GM18502 (cell line): ENCODE results near the gene ZBTB47.

Source experiments
- ATAC-seq: cut with Tn5 transposase; IDR thresholded peaks from one replicate; pipeline ENCODE4 v1.9.1; 2021; ENCODE audit warnings: mild to moderate bottlenecking; ENCODE audit not compliant: unreplicated experiment, poor library complexity

The ZBTB47 gene

DNA sequence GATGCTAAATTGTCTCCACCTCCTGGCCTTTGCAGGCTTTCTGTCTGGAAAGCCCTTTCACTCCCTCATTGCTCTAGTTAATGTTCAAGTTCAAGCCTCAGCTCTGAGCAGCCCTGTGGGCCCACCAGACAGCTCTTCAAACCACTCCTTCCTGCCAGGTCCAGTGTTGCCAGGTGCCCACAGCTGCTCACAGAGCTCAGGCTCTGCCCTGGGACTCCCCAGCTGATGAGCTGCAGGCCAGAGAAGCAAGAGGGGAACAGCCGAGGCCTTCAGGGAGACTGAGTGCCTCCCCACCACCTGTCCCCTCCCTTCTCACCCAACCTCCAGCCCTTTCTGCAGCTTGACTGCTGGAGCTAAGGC, 1.3 kb upstream of the ZBTB47 start:
- peak; percentile 13 for ATAC-seq

DNA sequence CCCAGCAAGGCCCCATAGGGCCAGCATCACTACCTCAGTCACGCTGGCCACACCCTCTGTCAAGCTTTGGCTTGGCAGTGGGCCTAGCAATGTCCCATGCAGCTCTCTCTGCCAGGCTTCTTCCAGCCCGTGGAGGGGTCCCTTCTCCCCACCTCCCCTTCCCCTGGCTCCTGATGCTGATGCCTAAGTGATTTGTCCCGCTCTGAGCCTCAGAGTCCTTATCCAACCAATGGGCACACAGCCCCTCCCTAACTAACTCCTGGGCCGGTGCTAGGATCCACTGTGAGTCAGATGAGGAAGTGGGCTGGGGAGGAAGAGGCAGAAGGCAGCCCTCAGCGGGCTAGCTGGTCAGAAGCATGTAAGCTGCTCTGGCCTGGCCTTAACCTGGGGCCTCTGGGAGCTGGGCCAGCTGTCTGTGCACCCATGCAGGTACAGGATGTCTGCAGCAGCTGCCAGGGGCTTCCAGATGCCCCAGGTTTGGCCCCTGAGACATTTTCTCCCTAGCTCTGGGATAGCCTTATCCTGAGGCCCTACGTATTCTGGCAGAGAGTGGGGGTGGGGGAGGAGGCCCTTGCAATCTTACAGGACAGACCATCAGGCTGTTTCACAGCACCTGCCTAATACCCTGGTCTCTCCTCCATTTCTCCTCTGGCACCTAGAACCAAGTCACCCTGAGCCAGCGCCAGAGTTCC, 740 bp upstream of the ZBTB47 start:
- peak; percentile 56 for ATAC-seq

DNA sequence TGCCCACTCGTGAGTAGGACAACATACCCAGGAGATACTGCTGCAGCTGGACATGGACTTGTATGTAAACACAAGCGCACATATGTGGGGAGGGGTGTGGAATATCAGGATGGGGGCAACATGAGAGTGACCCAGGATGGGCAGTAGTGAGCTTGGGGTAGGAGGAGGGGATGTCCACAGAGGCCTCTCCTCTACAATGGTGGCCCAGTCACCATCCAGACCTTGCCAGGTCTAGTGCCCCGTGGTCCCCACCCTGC, 266 bp upstream of the ZBTB47 start:
- ATAC-seq, result no peak

DNA sequence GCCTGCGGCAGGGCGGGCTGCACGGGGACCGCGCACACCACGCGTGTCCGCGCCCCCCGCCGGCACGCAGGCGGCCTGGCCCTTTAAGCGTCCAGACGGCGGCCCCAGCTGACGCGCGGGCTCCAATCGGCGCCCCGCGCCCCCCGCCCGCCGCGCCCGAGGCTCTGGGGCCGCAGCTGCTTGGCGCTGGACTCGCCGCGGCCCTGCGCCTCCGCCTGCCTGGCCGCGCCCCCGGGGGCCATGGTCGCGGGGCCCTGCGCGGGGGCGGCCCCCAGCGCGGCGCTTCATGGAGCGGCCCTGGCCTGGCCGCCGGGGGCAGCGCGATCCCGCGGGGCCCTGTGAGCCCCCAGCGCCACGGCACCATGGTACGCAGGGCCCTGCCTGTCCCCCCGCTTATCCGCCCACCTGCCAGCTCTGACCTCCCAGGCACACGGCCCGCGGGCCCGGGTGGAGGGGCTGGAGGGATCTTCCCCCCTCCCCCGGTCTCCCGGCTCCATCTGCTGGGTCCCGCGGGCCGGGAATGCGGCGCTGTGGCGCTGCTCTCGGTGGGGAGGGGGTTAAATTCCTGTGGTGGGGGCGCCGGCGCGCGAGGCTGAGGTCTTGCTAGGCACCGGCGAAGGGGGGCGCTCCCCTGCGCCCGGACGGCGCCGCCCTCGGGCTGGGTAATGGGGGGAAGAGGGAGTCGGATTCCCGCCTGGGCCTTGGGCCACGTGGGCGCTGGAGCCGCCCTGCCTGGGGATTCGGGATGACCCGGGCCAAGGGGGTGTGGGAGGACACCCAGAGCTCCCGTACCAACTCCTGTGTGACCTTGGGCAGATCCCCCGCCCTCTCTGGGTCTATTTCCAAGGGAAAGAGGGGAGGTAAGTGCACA, 1.1 kb downstream of the ZBTB47 start:
- ATAC-seq, result no peak

DNA sequence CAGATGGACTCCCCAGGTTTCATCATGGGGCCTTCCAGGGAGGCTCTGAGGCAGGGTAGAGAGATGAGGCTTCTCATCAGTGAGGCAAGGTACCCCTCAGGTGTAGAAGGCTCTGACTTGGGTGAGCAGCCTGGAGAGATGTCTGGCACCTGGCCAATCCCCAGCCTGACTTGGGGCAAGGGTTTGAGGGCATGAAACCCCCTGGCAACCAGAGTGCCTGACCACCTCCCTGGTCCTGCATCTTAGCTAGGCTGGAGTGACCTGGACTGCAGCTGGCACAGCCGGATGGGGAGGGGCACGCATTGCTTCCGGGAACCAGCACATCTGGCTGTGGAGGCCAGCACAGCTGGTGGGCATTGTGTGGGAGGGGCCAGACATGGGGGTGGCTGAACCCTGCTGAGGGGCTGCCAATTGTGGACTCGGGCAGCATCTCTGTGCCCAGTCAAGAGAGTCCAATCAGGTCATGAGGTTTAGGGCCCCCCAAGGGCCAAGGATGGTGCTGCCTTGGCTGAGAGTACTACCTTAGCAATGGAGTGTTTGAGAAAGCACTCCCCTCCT, 1.9 kb downstream of the ZBTB47 start:
- no peak for ATAC-seq

DNA sequence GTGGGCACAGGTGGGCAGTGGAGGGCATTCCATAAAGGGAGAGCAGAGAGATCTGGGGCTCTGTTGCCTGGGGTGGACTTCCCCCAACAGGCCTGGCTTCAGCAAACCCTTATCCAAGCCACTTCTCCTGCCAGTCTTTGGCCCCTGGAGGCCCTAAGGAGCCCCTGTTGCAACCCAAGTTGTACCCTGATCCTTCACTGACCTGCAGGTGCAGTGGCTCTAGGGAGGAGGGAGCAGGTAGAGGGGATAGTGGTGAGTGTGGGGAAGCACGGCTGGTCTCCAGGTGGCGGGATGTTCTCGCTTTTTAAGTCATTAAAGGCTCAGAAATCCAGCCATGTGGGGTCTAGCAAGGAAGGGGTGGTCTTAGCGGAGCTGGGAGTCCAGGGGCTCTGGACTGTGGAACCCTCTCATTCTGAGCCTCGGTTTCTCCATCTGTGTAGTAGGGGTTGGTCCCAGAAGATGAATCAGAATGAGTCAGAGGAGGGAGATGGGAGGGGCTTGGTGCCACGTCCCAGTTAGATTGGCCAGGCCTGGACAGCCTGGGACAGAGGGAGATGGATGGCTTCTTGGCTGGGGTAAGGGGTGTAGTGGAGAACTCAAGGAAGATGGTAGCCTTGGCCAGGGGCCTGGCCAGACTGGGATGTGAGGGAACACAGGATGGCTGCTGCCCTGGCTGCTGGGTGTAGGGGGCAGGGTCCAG, 2.6 kb downstream of the ZBTB47 start:
- no peak for ATAC-seq

DNA sequence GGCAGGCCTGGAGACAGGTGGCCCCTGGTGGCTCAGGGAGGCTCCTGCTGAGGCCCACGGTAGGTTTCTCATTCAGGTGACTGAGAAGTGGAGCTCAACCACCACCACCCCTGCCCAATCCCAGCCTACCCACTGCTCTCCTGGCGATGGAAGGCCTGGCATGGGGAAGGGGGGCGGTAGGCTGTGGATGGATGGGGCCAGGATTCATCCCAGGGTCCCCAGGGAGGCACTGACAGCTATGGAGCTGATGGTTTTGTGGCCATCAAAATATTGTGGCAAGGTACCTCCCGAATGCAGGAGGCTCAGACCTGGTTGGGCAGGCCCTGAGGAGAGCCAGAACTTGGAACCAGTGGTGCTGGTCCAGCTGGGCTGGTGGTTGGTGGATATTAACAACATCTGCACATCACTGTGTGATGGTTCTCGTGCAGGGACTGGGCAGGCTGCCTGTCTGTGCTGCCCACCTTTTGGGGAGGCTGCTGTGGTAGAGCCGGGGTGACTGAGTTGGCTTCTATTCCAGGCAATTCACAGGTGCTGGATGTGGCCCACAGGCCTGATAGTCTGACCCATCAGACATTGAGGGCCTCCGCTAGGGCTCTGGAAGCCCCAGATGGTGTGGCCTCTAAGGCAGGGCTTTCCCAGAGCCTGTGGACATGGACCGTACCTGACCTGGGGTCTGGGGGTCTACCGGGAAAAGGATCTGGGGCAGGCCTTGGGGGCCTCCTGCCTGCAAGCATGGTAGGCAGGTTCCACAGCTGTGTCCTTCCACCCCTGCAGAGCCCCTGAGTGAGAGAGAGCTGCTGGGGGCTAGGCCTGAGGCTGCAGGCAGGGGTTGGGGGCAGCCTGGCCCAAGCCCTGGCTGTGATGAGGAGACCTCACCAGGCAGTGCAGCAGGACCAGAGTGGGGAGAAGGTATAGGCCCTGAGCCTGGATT, 3.4 kb downstream of the ZBTB47 start:
- ATAC-seq, result no peak

DNA sequence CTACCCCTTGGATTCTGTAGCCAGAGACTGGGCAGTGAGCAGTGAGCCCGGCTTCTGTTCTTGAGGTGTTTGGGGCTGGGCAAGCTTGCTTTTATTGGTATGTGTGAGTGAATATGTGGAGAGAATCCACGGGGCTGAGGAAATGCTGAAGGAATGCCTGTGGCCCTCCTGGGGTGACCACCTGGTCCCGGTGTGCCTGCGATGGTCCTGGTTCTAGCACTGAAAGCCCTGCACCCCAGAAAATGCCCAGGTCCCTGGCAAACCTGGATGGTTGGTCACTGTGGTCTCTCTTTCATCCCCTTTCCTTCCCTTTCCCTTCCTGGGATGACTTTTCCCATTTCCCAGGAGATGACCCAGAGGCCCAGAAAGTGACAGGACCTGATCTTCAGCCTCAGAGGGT, 4.2 kb downstream of the ZBTB47 start:
- no peak for ATAC-seq

DNA sequence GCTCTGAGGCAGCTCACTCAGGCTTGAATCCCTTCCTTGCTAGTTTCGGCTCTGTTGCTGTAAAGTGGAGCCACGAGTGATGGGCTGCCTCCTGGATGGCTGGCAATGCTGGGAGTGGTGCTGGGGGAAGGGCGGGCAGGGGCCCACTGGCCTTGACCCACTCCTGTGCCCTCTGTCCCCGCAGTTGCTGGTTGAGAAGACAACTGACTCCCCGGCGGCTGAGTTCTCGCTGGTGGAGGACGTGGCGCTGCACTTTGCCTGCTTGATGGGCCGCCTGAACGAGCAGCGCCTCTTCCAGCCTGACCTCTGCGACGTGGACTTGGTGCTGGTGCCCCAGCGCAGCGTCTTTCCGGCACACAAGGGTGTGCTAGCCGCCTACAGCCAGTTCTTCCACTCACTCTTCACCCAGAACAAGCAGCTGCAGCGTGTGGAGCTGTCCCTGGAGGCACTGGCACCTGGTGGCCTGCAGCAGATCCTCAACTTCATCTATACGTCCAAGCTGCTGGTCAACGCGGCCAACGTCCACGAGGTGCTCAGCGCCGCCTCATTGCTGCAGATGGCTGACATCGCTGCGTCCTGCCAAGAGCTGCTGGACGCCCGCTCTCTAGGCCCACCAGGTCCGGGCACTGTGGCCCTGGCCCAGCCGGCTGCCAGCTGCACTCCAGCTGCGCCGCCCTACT, 4.7 kb downstream of the ZBTB47 start:
- no peak for ATAC-seq

DNA sequence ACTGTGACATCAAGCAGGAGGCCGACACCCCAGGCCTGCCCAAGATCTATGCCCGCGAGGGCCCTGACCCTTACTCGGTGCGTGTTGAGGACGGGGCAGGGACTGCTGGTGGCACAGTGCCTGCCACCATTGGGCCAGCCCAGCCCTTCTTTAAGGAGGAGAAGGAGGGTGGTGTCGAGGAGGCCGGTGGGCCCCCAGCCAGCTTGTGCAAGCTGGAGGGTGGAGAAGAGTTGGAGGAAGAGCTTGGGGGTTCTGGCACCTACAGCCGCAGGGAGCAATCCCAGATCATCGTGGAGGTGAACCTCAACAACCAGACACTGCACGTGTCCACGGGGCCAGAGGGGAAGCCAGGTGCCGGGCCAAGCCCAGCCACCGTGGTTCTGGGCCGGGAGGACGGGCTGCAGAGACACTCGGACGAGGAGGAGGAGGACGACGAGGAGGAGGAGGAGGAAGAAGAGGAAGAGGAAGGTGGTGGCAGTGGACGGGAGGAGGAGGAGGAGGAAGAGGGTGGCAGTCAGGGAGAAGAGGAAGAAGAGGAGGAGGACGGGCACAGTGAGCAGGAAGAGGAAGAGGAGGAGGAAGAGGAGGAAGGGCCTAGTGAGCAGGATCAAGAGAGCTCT, 5.4 kb downstream of the ZBTB47 start:
- no peak for ATAC-seq

DNA sequence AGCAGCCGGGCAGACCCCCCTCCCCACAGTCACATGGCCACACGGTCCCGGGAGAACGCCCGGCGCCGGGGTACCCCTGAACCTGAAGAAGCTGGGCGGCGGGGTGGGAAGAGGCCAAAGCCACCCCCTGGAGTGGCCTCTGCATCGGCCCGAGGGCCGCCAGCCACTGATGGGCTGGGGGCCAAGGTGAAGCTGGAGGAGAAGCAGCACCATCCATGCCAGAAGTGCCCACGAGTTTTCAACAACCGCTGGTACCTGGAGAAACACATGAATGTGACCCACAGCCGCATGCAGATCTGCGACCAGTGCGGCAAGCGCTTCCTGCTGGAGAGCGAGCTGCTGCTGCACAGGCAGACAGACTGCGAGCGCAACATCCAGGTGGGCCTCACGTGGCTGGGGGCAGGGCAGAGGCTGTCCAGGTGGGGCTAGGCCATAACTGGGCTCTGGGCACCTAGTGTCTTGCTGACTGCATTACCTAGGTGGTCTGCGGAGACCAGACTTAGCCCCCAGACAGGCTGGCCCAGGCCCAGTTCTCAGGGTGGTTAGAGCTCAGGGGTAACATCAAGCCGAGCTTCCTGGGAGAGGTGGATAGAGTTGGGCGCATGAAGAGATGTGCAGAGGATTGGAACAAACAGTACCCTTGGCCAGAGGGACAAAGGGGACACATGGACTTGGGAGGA, 6.1 kb downstream of the ZBTB47 start:
- no peak for ATAC-seq

DNA sequence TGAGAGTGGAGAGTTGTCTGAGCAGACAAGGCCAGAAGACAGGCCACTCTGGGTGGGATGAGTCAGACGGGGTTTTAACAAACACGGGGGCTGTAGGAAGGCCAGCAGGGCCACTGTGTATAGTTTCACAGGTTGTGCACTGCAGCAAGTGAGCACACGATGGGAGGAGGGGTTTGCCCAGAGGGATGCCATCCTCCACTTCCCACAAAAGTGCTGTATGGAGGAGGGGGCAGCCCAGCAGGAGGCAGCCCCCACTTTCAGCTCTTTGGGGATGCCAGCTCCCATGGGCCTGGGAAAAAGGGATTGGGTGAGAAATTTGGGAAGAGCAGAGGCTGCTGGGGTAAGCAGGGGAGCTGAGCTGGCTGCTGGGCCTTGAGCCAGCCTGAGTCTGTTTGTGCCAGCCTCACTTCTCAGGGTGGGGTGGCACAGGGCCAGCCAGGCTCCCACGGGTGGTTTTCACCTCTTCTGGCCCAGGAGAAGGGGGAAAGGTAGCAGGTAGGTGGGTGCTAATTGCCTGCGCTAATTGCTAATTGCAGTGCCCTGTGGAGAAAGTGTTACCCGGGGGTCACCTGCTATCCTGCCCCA, 6.7 kb downstream of the ZBTB47 start:
- ATAC-seq, result no peak

DNA sequence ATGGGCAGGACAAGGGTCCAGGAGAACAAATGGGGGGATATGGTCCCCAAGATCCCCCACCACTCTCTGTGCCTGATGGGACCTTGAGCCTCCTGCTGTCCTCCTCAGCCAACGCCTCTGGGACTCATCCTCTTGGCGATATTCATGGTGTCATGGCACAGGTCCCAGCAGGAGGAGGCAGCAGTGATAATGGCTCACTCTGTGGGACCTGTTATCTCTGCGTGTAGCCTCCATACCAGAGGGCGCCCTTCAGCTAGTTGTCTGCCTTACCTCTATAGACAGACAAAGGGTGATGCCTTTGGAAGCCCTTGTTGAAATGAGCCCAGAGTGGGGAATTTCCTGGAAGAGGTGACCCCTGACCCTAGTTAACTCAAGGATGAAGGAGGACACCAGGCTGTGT, 7.4 kb downstream of the ZBTB47 start:
- no peak for ATAC-seq

DNA sequence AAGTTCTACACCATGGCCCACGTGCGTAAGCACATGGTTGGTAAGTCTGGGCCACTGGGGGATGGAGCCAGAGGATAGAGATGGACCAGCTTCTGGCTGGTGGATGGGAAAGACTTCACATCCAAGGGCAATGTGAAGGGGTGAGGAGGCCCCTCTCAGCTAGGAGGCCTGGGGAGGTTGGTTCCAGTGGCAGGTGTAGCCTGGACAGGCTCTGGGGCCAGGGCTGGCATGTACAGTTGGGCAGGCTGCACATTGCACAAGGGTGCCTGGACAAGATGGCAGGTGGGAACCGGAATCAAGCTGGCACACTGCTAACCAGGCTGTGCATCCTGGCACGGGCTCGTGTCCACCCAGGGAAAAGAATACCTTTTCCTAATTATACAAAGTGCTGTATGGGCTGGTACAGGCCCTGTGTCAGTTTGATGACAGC, 8.1 kb downstream of the ZBTB47 start:
- no peak for ATAC-seq

DNA sequence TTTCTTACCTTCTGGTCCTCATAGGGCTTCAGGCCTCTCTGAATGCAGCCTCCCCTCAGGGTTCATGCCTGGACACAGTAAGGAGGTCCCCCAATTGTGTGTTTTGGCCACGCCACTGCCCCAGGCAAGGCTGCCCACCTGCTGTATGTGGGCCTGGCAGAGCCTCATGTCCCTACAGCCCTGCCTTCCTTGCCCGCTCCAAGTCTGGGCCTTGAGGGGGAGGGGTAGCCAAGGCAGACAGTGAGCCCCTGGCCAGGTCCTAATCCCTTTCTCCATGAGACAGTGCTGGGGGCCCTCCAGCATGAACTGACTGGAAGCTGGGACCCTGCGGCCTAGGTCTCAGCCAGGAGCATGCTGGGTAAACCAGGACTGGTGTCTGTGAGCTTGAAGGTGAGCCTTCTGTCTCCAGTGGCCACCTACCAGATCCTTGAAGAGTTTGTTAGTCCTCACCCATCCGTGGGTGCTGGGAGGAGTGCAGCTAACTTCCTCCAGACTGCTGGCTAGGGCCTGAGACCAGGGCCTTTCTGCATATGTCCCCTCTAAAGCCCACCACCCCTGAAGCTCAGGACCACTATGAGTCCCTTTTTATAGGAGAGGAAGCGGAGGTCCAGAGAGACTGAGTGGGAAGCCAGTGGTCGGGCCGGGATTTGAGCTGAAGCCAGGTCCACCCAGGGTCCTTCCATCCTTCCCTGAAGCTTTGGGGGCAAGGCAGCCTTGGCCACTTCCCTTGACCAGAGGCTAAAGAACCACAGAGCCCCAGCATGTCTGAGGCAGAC, 8.7 kb downstream of the ZBTB47 start:
- no peak for ATAC-seq

DNA sequence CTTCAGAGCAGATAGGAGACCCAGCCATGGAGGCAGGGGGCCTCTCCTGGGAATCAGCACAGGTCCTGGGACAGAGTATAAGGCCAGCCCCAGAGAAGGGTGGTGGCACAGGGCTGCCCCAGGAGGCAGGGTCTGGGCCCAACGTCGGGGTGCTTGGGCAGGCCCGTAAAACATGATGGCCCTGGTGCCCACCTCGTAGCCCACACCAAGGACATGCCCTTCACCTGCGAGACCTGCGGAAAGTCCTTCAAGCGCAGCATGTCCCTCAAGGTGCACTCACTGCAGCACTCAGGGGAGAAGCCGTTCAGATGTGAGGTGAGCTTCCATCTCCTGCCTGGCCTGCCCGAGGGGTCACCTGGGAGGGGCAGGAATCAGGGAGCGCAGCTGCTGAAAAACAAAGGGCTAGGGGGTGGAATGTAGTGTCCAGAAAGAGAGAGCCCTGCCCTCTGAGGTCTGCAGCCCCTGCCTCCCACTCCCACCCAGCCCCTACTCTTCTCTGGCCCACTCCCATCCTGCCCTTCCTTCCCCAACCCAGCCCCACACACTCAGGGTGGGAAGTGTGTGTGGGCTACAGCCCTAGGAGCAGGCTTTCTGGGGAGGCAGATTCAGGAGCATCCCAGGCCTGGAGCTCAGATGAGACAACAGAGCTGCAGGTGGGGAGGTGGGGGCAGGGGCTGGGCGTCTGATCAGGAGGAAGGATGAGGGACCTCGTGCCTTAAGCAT, 9.5 kb downstream of the ZBTB47 start:
- ATAC-seq, result no peak
